K562 (cell line): ENCODE data around the gene HOXB1. TPM values are rescaled to one million over a fixed set of nuclear protein-coding genes. Genes with fewer than 3 reads are reported as not detected.
A peak's percentile ranks its signal among the peaks of the same experiment; 100 is the strongest.

ENCODE experiments used
- ATF7 ChIP-seq: fragments of 450-650 bp; IDR thresholded peaks from 2 replicates; pipeline ENCODE4 v1.7.1; 2014; ENCODE audit warnings: mild to moderate bottlenecking, moderate library complexity
- FOSL1 ChIP-seq: fragments of 200-800 bp; sonication (Bioruptor generic); conservative IDR thresholded peaks from 2 replicates; pipeline ENCODE4 v1.6.1; 2016; ENCODE audit warnings: missing genetic modification characterization, missing compliant biosample characterization
- LEF1 ChIP-seq: fragments of 450-650 bp; IDR thresholded peaks from 2 replicates; pipeline ENCODE4 v1.6.1; 2016; ENCODE audit warnings: mild to moderate bottlenecking
- NCOA4 ChIP-seq: fragments of 450-650 bp; IDR thresholded peaks from 2 replicates; pipeline ENCODE4 v1.6.1; 2018; ENCODE audit warnings: mild to moderate bottlenecking; ENCODE audit not compliant: partially characterized antibody
- PHB2 ChIP-seq: fragments of 450-650 bp; IDR thresholded peaks from 2 replicates; pipeline ENCODE4 v1.6.1; 2017; ENCODE audit warnings: low read depth
- POLR2H ChIP-seq: IDR thresholded peaks from 2 replicates; pipeline ENCODE4 v1.6.1; 2016; ENCODE audit warnings: missing genetic modification characterization, low read depth, mild to moderate bottlenecking, control low read depth, missing compliant biosample characterization, moderate library complexity
- POLR3G ChIP-seq: IDR thresholded peaks from 2 replicates; pipeline ENCODE4 v1.6.1; 2011; ENCODE audit not compliant: insufficient read length, insufficient replicate concordance; ENCODE audit errors: extremely low read depth
- RBBP5 ChIP-seq: fragments of 200-600 bp; sonication (generic); IDR thresholded peaks from 2 replicates; pipeline ENCODE4 v1.6.1; 2012; ENCODE audit warnings: borderline replicate concordance, mild to moderate bottlenecking, low read length, control low read depth, inconsistent platforms; ENCODE audit not compliant: insufficient read depth, poor library complexity, severe bottlenecking
- THAP12 ChIP-seq: fragments of 250-450 bp; sonication (Bioruptor Pico); IDR thresholded peaks from 2 replicates; pipeline ENCODE4 v1.9.0; 2021; ENCODE audit warnings: mild to moderate bottlenecking, inconsistent platforms
- ZBTB17 ChIP-seq: fragments of 450-650 bp; formaldehyde crosslinking; IDR thresholded peaks from 2 replicates; pipeline ENCODE4 v1.4.0; 2020; ENCODE audit warnings: mild to moderate bottlenecking
- ZBTB2 ChIP-seq: fragments of 450-650 bp; IDR thresholded peaks from 2 replicates; pipeline ENCODE4 v1.6.1; 2016; ENCODE audit warnings: antibody characterized with exemption
- ZNF282 ChIP-seq: sonication (generic); formaldehyde crosslinking; IDR thresholded peaks from 2 replicates; pipeline ENCODE4 v1.8.1; 2023; ENCODE audit warnings: missing genetic modification reagents
- polyA plus RNA-seq, 8 experiments: library from polyadenylated mRNA; depleted of rRNA in 4 of 8; stranded (reverse) in 5 of 8; unstranded in 3 of 8; fragments of >200 nt; fragmentation: Nextera tagmentation in 2 of 8; fragmentation: Illumina TruSeq in 1 of 8; extraction: Ambion mirVana in 2 of 8; extraction: Trizol in 1 of 8; gene quantifications; 2 replicates each; pipeline versions ENCODE4 v1.2.1 to v1.2.3, GENCODE V29; 2011 to 2014; ENCODE audit warnings: inconsistent platforms in 1 of 8, missing spikeins in 1 of 8
- total RNA-seq, 7 experiments: library from RNA; depleted of rRNA in 6 of 7; stranded (reverse); fragments of >200 nt in 6 of 7; fragmentation: Illumina TruSeq in 2 of 7; extraction: Trizol in 2 of 7; gene quantifications; 2 replicates each; pipeline versions ENCODE4 v1.2.1 to v1.2.3, GENCODE V29; 2011 to 2021; ENCODE audit warnings: low replicate concordance in 1 of 7
- TF ChIP-seq, protein P1 (sequence below), 2 experiments: fragments of 450-650 bp; IDR thresholded peaks; 2 replicates each; pipeline ENCODE4 v1.6.1; 2016
- TF ChIP-seq, protein P2 (sequence below): fragments of 250-450 bp; sonication (Bioruptor Pico); IDR thresholded peaks from 2 replicates; pipeline ENCODE4 v1.5.0; 2021; ENCODE audit warnings: mild to moderate bottlenecking, borderline replicate concordance
- TF ChIP-seq, protein P3 (sequence below), 2 experiments: IDR thresholded peaks; 2 replicates each; pipeline ENCODE4 v1.6.1; 2012; ENCODE audit warnings: improper control_type of control experiment in 2 of 2, low read depth in 2 of 2, low read length in 2 of 2, borderline replicate concordance in 1 of 2

The HOXB1 gene
- total and polyA plus RNA-seq, 9 of the 15 experiments (the other 6 are each of a cell fraction or from before 2014, with no cell fraction given): 0.04 TPM; not detected in 8

GRCh38 chr17:48579760-48580554 lies 49.1 kb upstream of the HOXB1 start (continued):
- 0 out of 2 replicates have a peak, but pooled peaks have one; percentile 31 for TF ChIP-seq ZBTB2
- TF ChIP-seq POLR2H (tag): peak; percentile 41; the same call in 1 of the 2 replicates
- peak; percentile 42 for TF ChIP-seq RBBP5
- TF ChIP-seq ATF7: no peak
- TF ChIP-seq PHB2: no peak
- TF ChIP-seq NCOA4: no peak
- TF ChIP-seq THAP12 (CRISPR knock-in tag): no peak
- peak; percentile 36; the same call in 1 of the 2 replicates for TF ChIP-seq FOSL1 (tag)
- TF ChIP-seq POLR3G: no peak
- TF ChIP-seq, protein P1, sequence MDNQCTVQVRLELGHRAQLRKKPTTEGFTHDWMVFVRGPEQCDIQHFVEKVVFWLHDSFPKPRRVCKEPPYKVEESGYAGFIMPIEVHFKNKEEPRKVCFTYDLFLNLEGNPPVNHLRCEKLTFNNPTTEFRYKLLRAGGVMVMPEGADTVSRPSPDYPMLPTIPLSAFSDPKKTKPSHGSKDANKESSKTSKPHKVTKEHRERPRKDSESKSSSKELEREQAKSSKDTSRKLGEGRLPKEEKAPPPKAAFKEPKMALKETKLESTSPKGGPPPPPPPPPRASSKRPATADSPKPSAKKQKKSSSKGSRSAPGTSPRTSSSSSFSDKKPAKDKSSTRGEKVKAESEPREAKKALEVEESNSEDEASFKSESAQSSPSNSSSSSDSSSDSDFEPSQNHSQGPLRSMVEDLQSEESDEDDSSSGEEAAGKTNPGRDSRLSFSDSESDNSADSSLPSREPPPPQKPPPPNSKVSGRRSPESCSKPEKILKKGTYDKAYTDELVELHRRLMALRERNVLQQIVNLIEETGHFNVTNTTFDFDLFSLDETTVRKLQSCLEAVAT (IDR thresholded peaks at IDR 0.05): peak; percentile 81 to 88
- TF ChIP-seq, protein P2, sequence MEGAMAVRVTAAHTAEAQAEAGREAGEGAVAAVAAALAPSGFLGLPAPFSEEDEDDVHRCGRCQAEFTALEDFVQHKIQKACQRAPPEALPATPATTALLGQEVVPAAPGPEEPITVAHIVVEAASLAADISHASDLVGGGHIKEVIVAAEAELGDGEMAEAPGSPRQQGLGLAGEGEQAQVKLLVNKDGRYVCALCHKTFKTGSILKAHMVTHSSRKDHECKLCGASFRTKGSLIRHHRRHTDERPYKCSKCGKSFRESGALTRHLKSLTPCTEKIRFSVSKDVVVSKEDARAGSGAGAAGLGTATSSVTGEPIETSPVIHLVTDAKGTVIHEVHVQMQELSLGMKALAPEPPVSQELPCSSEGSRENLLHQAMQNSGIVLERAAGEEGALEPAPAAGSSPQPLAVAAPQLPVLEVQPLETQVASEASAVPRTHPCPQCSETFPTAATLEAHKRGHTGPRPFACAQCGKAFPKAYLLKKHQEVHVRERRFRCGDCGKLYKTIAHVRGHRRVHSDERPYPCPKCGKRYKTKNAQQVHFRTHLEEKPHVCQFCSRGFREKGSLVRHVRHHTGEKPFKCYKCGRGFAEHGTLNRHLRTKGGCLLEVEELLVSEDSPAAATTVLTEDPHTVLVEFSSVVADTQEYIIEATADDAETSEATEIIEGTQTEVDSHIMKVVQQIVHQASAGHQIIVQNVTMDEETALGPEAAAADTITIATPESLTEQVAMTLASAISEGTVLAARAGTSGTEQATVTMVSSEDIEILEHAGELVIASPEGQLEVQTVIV: no peak
- 0 out of 2 replicates have a peak, but pooled peaks have one; percentile 29 for TF ChIP-seq ZBTB17
- TF ChIP-seq LEF1: no peak; the same call in 1 of the 2 replicates
- TF ChIP-seq, protein P3, sequence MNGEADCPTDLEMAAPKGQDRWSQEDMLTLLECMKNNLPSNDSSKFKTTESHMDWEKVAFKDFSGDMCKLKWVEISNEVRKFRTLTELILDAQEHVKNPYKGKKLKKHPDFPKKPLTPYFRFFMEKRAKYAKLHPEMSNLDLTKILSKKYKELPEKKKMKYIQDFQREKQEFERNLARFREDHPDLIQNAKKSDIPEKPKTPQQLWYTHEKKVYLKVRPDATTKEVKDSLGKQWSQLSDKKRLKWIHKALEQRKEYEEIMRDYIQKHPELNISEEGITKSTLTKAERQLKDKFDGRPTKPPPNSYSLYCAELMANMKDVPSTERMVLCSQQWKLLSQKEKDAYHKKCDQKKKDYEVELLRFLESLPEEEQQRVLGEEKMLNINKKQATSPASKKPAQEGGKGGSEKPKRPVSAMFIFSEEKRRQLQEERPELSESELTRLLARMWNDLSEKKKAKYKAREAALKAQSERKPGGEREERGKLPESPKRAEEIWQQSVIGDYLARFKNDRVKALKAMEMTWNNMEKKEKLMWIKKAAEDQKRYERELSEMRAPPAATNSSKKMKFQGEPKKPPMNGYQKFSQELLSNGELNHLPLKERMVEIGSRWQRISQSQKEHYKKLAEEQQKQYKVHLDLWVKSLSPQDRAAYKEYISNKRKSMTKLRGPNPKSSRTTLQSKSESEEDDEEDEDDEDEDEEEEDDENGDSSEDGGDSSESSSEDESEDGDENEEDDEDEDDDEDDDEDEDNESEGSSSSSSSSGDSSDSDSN (IDR thresholded peaks at IDR 0.05; ENCODE audit: borderline replicate concordance in 1 of 2, low read depth in 2 of 2, low read length in 2 of 2): peak in 1 of 2 experiments; percentile 64; a peak in 2 of 4 replicates
- TF ChIP-seq ZNF282 (CRISPR knock-in tag): no peak
